ENCODE measurements around the gene EXOSC10. TPM values are rescaled to one million over a fixed set of nuclear protein-coding genes. Genes with fewer than 3 reads are reported as not detected.
"Not testable (repeated sequence)": the region's sequence is repeated elsewhere in the genome, so short reads cannot be mapped to it uniquely, and the experiment has no call there.

Gene EXOSC10
- total RNA-seq, 1 experiment from 2014 or later, result 50.8 TPM

DNA sequence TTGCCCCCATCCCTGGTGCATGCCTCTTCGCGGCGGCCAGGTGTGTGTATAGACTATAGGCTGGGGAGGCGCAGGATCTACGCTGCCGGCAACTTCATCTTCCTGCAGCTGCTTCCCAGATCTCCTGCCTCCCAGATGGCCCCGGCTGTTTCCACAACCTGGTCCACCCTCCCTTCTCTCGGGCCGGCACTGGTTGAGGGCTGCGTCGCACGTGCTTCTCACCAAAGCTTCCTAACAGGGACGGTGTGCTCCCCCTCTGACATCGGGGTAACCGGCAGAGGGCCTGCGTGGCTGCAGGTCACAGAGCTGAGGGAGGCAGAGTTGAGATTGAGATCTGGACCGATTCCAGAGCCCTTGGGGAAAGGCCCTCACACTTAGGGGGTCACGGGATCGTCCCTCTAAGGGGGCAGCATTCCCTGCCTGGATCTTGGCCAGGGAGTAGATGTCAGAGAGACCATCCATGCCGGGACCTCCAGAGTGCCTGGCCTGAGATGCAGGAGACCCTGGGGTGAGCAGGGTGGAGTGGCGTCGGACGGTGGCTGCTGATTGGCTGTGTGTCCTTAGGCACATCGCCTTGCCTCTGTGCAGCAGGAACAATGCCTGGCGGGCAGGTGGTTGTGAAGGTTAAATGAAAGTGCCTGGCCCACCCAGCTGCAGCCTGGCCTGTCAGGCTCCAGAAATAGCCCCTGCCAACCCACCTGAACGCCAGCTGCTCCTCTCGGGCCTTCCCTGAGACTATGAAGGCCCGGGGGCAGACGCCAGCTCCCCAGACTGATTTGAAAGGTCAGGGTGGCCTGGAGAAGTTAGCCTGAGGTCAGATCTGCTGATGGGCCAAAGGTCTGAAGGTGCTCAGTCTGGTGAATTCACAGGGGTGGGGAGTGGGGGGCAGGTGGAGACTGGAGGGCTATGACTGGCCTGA, 46.6 kb downstream of the EXOSC10 start:
- Mint-ChIP-seq H3K9me3 (ENCODE audit: low read depth, unreplicated experiment) (no peaks in the 10 kb centered on the region), H3K27me3 (ENCODE audit: unreplicated experiment) (no peaks in the 10 kb centered on the region), H3K4me1 (ENCODE audit: low read depth, unreplicated experiment) (no peaks in the 10 kb centered on the region), H3K4me3 (ENCODE audit: low read depth, unreplicated experiment) (no peak overlapping the region), H3K27ac (ENCODE audit: unreplicated experiment) (no peak overlapping the region), H3K36me3 (ENCODE audit: insufficient read depth, unreplicated experiment) (peaks cover 18% of the 10 kb centered on the region)
- no TSS peak for BruUV-seq (replicated peaks)
- intact Hi-C loops (cut with micrococcal nuclease; ENCODE audit: unreplicated experiment), result no loop called here
- CTCF ChIA-PET, result no interaction called here
- TF ChIP-seq, protein P1, sequence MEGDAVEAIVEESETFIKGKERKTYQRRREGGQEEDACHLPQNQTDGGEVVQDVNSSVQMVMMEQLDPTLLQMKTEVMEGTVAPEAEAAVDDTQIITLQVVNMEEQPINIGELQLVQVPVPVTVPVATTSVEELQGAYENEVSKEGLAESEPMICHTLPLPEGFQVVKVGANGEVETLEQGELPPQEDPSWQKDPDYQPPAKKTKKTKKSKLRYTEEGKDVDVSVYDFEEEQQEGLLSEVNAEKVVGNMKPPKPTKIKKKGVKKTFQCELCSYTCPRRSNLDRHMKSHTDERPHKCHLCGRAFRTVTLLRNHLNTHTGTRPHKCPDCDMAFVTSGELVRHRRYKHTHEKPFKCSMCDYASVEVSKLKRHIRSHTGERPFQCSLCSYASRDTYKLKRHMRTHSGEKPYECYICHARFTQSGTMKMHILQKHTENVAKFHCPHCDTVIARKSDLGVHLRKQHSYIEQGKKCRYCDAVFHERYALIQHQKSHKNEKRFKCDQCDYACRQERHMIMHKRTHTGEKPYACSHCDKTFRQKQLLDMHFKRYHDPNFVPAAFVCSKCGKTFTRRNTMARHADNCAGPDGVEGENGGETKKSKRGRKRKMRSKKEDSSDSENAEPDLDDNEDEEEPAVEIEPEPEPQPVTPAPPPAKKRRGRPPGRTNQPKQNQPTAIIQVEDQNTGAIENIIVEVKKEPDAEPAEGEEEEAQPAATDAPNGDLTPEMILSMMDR (IDR thresholded peaks at IDR 0.05; ENCODE audit: unreplicated experiment), result no peak
- no peak for DNase-seq

DNA sequence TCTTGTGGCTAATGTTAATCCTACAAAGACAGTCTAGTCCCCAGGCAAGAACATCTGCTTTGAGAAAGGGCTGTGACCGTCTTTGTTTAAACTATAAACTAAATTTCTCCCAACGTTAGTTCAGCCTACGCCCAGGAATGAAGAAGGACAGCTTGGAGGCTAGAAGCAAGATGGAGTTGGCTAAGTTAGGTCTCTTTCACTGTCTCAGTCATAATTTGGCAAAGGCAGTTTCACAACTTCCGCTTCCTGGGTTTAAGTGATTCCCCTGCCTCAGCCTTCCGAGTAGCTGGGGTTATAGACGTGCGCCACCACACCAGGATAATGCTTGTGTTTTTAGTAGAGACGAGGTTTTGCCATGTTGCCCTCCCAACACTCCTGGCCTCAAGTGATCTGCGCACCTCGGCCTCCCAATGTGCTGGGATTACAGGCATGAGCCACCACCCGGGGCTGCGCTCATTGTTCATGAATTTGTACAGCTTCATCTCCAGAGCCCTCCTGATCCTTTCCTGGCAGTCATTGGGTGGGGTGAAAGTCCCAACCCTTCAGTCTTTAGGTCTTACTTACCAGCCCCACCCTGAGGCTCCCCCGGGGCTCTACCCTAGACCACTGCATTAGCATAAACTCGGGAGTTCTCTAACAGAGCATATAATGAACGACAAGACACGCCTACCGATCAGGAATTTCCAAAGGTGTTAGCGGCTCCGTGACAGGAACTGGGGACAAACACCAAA, 47.7 kb downstream of the EXOSC10 start:
- no peak for DNase-seq
- CTCF ChIA-PET, result no interaction called here
- no TSS peak for BruUV-seq (replicated peaks)
- H3K27ac Mint-ChIP-seq (ENCODE audit: unreplicated experiment), result peak overlapping the region; percentile 36
- no peaks in the 10 kb centered on the region for H3K4me1 Mint-ChIP-seq (ENCODE audit: low read depth, unreplicated experiment)
- H3K27me3 Mint-ChIP-seq (ENCODE audit: unreplicated experiment), result no peaks in the 10 kb centered on the region
- TF ChIP-seq, protein P1 (IDR thresholded peaks at IDR 0.05; ENCODE audit: unreplicated experiment), result no peak
- no peak overlapping the region for H3K4me3 Mint-ChIP-seq (ENCODE audit: low read depth, unreplicated experiment)
- intact Hi-C loops (cut with micrococcal nuclease; ENCODE audit: unreplicated experiment), result no loop called here
- H3K36me3 Mint-ChIP-seq (ENCODE audit: insufficient read depth, unreplicated experiment), result peaks cover 10% of the 10 kb centered on the region
- no peaks in the 10 kb centered on the region for H3K9me3 Mint-ChIP-seq (ENCODE audit: low read depth, unreplicated experiment)

DNA sequence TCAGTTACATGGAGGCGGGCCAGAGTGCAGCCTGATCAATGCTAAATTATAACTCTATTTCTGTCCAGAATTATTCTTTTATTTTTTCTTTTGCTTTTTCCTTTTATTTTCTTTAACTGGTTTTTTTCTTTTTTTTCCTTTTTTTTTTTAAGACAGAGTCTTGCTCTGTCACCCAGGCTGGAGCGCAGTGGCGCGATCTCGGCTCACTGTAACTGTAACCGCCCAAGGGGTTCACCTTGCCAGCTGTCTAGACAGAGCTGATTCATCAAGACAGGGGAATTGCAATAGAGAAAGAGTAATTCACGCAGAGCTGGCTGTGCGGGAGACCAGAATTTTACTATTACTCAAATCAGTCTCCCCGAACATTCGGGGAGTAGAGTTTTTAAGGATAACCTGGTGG, 48.5 kb downstream of the EXOSC10 start:
- DNase-seq; H3K4me3 Mint-ChIP-seq (ENCODE audit: low read depth, unreplicated experiment); H3K36me3 Mint-ChIP-seq (ENCODE audit: insufficient read depth, unreplicated experiment); intact Hi-C loops (cut with micrococcal nuclease; ENCODE audit: unreplicated experiment); H3K27me3 Mint-ChIP-seq (ENCODE audit: unreplicated experiment); H3K27ac Mint-ChIP-seq (ENCODE audit: unreplicated experiment); H3K4me1 Mint-ChIP-seq (ENCODE audit: low read depth, unreplicated experiment); H3K9me3 Mint-ChIP-seq (ENCODE audit: low read depth, unreplicated experiment); CTCF ChIA-PET; BruUV-seq (replicated peaks): not testable (repeated sequence)

DNA sequence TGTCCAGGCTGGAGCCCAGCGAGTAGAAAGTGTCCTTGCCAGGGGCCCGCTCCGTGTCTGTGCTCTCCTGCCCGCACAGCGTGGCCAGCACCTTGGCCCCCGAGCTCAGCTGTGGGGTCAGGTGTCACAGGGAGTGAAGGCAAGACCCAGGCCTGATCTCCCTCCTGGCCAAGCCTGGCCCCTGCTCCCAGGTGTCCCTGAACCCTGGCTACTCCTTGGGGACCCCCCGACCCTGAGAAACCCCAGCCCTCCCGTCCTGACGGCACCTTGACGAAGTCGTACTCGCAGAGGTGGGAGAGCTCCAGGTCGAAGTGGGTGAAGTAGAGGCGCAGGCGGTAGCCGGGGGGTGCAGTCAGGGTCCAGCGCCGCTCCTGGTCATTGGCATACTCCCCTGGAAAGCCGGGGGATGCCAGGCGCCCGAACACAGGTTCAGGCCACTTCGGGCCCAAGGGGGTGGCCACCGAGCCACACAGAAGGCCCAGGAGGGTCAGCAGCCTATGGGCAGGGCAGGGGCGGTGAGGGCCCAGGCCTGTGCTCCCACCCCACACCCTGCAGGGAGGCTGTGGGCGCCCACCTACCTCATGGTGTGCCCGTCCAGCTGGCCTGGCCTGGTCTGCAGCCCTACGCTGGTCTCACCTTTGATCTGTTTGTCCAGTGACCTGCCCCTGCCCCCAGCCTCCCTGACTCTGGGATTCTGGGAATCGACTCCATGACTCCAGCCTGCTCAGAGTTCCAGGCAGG, 52.9 kb downstream of the EXOSC10 start, which contains the start of gene MASP2:
MASP2 (minus strand) TSS at position 615 of the 741 bp plus-strand sequence; CDS start at position 583, 32 bp downstream.
- Mint-ChIP-seq H3K4me3 (ENCODE audit: low read depth, unreplicated experiment) (no peak within 1 kb of the TSS), H3K9me3 (ENCODE audit: low read depth, unreplicated experiment) (no peaks in the 10 kb centered on the region), H3K4me1 (ENCODE audit: low read depth, unreplicated experiment) (no peaks in the 10 kb centered on the region), H3K27ac (ENCODE audit: unreplicated experiment) (no peak within 1 kb of the TSS), H3K36me3 (ENCODE audit: insufficient read depth, unreplicated experiment) (no peaks in the 10 kb centered on the region), H3K27me3 (ENCODE audit: unreplicated experiment) (no peaks in the 10 kb centered on the region)
- no TSS peak for BruUV-seq (replicated peaks)
- no peak for DNase-seq
- CTCF ChIA-PET, result no interaction called here
- TF ChIP-seq, protein P1 (IDR thresholded peaks at IDR 0.05; ENCODE audit: unreplicated experiment), result no peak
- intact Hi-C loops (cut with micrococcal nuclease; ENCODE audit: unreplicated experiment), result no loop called here
